ENCODE results near the gene GSE1.

GSE1 gene

DNA sequence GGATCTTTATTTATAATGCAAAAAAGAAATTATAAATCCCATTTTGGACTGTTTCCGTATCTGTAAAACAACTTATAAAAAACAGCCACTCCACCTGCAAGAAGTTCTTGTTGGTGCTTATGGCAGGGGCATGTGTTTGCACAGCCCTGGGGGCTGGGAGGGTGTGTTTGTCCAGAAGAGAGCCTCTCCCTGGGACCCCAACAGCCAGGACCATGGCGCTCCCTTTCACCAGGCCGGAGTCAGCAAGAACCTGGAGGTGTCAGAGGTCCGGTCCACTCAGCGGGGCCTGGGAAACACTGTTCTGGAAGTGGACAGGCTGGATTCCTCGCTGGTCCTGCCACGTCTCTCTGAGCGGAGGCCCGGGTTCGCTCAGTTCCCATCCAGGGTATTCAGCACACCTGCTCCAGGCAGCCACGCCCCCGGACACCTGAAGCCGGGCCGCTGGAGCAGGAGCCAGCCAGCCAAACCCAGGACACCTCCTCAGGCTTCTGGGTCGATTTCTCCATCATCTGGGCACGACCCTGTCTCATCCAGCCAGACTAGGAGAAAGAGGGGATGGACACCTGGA lies 94.5 kb downstream of the GSE1 start:
- no peak for DNase-seq (ENCODE audit: low read depth)

DNA sequence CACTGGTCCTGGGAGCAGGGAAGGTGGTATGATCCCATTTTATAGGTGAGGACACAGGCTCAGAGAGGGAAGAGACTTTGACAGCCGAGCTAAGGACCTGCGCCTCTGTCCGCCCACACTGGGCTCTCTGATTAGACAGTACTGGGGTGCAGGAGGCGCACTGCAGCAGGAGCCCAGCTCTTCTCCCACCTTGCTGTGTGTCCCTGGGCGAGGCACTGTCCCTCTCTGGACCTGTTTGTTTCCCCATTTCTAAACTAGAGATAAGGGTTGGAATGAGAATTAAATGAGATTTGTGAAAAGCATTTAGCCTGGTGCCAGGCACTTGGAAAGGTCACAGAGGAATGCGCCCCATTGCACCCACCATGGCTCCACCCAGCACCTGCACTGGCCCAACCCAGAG lies 95.2 kb downstream of the GSE1 start:
- no peak for DNase-seq (ENCODE audit: low read depth)

DNA sequence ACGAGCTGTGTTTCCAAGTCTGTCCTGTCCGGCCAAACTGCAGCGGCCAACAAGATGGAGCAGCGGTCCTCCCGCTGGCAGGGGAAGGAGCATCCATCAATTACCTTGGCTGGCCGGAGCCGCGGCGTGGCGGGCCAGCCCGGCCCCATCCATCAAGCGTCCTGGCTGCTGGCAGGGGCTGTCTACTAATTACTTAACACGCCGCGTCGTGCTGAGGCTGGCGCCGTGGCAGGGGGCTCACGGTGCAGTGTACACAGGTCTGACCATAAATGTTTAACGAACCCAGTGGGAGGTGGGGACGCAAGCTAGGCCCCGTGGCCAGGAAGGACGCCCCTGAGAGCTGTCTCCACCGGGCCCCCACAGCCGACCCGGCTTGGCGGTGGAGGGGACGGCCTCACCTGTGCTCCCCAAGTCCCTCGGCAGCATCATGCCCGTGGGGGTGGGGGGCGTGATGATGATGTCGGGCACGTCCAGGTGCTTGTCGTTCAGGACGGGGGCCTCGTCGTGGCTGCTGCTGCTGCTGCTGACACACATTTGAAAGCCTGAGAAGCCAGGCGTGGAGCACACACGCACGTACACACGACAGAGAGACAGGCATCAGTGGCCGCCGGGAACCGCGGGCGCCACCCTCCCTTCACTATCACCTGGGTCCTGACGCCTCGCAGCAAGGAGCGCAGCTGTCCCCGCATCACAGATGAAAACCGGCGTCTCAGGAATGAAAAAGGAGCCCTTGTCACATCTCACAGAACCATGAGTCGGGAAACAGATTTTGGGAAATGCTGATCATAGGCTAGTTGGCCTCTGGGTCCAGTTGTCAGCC lies 96.9 kb downstream of the GSE1 start:
- no peak for DNase-seq (ENCODE audit: low read depth)

DNA sequence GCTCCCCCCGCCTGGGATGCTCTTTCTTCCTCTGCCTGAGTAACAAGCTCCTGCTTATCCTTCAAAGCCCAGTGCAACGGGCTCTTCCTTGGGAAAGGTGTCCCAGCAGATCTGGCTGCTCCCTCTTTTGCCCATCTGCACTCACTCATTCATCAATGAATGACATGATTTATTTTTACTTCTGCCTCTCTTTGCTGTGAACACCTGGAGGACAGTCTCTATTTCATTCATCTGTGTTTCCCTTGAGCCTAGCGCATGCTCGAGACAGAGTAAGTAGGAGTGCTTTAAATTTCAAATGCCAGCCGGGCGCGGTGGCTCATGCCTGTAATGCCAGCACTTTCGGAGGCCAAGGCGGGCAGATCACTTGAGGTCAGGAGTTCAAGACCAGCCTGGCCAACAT lies 97.6 kb downstream of the GSE1 start:
- no peak for DNase-seq (ENCODE audit: low read depth)

DNA sequence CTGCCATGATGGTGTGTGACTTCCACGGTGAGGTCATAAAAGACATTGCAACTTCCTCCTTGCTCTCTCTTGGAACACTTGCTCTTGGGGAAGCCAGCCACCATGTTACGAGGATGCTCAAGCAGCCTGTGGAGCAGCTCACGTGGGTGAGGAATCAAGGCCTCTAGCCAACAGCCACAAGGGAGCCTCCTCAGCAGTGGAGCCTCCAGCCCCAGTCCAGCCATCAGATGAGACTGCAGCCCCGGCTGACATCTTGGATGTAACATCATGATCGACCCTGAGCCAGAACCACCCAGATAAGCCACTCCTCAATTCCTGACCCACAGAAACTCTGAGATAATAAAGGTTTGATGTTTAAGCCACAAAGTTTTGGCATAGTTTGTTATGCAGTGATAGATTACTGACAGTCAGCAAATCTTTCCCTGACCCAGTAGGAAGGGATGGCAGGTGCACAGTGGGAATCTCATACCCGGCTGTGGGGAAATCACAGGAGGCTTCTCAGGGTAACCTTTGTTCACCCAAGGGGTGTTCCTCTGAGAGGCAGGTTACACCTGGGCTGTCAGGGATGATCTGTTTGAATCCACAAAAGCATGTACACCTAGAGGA lies 99.0 kb downstream of the GSE1 start:
- no peak for DNase-seq (ENCODE audit: low read depth)

DNA sequence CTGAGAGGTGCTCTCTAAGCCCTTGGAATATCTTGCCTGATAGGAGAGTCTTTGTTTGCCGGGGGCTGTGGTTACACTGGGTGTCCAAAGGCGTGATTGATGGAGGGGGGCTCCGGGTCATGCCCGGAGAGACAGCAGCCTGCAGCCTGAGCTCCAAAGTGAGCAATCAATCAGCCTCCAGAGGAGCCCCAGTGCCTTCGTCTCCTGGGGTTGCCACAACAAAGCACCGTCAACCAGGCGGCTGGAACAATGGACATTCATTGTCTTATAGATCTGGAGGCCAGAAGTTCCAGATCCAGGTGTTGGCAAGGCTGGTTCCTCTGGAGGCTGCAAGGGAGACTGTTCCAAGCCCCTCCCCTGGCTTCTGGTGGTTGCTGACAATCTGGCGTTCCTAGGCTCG lies 99.7 kb downstream of the GSE1 start:
- no peak for DNase-seq (ENCODE audit: low read depth)

DNA sequence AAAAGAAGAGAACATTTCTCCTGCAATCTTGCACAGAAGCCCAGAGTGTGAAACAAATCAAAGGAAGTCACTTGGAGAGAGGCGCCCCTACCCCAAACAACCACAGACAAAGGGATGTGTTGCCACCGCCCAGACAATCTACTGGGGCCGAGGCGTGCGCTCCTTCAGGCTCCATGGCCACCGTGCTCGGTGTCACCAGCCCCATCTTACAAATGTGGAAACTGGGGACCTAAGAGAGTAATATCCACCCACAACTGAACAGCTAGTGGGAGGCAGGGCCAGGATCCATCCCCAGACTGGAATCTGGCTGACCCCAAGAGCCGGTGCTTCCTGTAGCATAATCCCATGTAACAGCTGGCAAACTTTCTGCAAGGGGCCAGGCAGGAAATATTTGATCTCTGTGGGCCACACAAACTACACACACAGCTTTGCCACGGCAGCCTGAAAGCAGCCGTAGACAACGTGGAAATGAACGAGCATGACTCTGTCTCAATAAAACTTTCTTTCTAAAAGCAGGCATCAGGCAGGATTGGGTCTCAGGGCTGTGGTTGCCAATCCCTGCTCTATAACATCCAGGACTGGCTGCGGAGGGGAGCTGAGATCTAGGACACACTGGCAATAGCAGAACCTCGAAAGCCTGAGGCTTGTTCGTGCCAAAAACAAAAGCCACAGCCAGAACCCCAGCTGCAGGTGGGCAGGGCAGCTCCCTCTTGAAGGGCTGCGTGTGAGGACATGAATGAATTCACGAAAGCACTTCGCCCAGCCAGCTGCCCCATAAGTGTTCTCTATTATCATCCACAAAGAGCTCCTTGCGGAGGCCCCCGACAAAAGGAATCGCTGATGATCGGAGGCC lies 102.3 kb downstream of the GSE1 start:
- DNase-seq (ENCODE audit: low read depth): no peak

DNA sequence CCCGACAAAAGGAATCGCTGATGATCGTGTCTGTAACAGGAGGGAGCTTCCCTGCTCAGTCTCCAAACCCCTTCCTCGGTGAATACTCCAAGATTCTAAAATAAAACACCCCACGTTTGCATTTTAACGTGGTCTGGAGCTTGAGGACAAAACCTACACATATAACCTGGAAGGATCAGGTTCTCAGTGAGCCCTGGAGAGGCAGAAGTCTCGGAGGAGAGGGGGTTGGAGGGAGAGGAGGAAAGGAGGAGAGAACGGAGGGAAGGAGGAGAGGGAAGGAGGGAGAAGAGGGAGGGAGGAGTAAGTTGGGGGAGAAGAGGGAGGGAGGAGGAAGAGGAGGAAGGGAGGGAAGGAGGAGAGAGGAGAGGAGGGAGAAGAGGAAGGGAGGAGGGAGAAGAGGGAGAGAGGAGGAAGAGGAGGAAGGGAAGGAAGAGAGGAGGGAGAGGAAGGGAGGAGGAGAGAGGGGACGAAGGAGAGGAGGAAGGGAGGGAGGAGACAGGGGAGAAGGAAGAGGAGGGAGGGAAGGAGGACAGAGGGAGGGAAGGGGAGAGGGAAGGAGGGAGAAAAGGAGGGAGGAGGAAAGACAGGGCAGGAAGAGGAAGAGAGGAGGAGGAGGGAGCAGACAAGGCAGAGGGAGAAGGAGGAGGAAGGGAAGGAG lies 103.0 kb downstream of the GSE1 start:
- no peak for DNase-seq (ENCODE audit: low read depth)

DNA sequence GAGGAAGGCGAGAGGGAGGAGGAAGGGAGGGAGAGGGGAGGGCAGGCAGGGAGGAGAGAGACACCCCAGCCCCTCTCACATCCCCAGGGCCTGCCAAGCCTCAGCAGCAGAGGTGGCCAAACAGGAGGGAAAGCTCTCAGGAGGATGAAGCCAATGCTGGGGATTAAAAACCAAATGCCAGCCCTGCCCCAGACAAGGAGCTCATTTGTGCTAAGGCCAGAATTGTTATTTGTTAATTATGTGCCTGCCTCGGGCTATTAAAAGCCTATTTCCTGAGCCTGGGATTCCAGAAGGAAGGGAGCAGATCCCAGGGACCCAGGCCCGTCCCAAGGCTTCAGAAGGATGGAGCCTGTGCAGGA lies 103.5 kb downstream of the GSE1 start:
- no peak for DNase-seq (ENCODE audit: low read depth)

DNA sequence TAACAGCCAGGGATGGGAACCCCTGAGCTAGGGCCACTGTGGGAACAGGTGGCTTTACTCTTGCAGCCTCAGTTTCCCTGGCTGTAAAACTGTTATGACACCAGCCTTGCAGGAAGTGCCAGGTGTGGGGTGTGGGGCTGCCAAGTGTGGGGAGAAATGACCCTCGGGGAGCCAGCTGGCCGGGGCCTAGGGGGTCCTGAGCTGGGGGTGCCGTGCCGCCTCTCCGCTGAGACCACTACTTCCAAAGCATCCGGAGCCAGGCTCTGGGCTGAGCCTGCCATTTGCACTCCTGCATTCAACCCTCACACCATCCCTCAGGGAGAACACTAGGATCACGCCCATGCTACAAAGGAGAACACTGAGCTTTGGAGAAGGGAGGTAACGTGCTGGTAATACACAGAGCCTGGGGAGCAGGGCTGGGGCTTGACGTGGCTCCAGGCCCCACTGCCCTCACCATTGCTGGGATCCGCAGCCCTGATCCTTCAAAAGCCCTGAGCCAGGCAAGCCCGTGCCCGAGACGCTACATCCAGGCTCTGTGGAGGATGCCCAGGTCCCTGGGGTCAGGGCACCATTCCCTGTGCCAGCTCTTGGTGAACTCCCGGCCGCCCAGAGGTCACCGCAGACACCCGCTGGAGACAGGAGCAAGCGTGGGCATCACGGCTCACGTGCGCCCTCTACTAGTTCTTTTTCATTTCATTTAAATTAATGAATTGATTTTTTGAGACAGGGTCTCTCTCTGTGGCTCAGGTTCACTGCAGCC lies 104.5 kb downstream of the GSE1 start:
- peak; percentile 41 for DNase-seq (ENCODE audit: low read depth)

DNA sequence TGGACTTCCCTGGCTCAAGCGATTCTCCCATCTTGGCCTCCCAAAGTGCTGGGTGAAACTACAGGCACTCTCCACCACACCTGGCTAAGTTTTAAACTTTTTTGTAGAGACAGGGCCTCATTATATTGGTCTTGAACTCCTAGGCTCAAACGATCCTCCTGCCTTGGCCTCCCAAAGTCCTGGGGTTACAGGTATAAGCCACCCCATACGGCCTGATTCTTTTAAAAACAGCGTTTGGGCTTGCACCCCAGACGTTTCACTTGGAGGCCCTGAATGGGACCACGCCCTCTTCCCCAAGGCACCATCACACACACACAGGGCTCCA lies 105.0 kb downstream of the GSE1 start:
- DNase-seq (ENCODE audit: low read depth): no peak

DNA sequence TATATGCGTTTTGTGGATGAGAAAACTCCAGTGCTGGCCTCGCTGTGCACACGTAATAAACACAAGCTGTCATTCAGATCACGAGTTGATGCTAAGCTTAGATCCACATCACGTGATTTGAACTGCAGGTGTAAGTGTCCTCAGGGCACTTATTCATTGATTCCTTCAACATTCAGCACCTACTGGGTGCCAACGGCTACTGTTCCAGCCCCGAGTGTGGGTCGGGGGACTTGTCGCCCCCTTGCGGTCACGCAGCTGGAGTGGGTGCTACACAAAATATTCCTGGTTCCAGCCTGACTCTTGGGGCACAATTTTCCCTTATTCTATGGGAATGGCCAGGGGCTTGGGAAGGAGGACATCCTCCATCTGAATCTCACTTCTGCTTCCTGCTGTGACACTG lies 105.6 kb downstream of the GSE1 start:
- DNase-seq (ENCODE audit: low read depth): no peak

DNA sequence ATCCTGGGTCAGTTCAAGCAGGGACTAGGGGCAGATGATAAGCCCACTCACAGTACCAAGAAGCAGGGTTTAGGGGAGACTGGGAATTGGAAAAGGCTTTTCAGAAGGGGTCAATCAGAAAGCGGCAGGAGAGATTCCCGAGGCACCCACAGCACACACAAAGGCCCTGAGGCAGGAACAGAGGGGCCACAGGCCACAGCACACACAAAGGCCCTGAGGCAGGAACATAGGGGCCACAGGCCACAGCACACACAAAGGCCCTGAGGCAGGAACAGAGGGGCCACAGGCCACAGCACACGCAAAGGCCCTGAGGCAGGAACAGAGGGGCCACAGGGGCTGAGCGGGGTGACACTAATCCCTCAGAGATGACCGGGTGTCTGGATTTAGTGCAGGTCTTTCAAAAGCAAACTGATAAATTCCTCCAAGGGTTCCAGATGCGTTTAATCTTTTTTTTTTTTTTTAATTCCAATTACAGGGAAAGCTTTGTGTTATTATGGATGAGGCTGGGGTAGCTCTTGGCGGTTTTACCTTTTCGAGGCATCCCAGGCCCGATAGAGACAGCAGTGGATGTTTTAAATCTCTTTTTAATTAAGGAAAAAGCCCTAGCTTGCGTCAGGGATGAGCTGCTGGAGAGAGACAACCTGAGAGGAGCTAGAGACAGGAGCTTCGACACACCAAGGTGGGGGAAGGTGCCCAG lies 106.6 kb downstream of the GSE1 start:
- DNase-seq (ENCODE audit: low read depth): no peak

DNA sequence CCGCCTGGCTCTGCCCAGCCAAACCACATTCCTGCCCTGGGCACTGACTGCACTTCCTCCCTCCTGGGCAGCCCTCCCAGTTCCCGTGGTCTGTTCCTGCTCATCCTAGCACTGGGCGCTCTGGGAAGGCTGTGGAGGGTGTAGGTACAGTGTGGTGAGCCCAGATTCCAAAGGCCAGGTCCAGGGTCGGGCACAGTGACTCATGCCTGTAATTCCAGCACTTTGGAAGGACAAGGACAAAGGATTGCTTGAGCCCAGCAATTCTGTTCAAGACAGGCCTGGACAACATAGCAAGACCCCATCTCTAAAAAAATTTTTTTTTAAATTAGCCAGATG lies 107.1 kb downstream of the GSE1 start:
- DNase-seq (ENCODE audit: low read depth): no peak

DNA sequence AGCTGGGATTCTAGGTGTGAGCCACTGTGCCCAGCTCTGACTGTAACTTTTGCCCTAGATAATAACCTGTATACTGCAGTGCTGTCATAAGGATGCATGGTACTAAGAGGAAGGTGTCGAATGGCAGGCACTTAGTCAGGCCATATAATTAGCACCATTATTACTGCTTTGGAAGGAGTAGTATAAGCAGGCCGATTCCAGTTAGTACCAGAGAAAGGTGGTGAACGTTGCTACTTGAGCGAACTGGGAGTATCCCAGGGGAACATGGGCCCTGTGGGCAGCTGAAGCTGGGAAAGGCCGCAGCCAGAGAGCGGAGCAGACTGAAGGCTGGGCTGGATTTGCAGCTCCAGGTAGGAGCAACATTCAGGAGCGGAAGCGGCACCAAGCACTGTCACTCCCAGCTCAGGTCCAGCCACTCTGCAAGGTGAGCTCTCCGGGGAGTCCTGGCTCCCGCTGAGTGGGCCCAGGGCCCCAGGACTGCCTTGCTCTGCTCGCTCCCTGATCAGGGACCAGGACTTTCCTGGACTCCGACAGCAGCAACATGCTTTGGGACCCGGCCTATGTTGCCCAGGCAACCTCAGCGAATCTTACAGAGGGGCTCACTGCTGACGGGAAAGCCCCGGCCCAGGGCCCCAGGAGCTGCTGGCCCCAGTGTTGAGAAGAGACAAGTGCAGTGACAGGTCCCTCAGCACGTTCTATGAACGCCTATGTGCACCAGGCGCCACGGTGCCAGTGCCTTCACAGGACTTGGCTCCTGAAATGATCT lies 109.2 kb downstream of the GSE1 start:
- DNase-seq (ENCODE audit: low read depth): no peak

DNA sequence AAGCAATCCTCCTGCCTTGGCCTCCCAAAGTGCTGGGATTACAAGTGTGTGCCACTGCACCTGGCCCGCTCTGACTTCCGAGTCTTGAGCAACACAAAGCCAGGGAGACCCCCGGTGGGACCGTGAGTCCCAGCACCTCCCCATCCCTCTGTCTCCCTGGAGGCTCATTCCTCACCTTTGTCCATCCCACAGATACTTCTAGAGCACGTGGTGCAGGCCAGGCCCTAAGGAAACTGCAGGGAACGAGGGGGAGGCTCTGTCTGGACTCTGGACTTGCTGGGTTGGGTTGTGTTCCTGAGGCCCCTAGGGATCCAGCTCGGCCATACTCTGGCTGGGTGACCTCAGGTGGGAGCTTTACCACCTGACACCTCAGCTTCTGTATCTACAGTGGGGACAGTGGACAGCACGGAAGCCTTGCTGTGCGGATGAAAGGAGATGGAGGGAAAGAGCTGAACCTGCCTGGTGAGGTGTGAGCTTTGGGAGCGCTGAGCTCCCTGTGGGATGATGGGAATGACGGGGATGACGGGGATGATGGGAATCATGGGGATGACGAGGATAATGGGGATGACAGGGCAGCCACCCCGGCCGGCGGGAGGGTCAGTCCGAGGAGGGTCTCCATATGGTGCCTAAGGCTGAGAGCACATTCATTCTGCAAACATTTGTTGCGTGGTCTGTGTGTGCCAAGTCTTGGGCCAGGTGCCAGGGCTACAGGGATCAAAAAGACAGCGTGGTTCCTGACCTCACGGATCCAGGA lies 111.2 kb downstream of the GSE1 start:
- DNase-seq (ENCODE audit: low read depth): no peak

DNA sequence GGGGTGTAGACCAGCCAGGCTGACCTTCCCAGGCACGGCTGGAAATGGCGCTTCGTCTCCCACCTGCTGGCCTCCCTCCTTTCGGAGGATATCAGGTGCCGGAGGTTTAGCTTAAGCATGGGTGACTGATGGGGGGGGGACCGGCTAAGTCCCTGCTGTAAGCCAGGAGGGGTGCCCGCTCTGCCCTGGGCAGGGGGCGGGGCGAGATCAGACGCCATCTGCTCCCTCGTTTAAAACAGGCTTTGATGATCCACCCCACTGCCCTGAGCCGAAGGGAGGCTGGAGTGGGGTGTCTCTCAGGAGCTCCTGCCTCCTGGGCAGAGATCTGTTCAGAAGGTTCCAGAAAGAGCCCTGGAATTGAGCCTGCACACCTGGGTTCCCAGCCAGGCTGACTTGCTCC lies 111.8 kb downstream of the GSE1 start:
- DNase-seq (ENCODE audit: low read depth): no peak
